Astrocyte (in vitro differentiated cells and primary cell): Measurements from ENCODE around the gene HSPG2.

Source experiments
- EZH2 ChIP-seq: IDR thresholded peaks from 2 replicates; pipeline ENCODE4 v1.6.1; 2012; ENCODE audit warnings: mild to moderate bottlenecking, low read length, inconsistent platforms; ENCODE audit not compliant: insufficient read depth
- TF ChIP-seq, protein P1 (sequence below): IDR thresholded peaks from 2 replicates; pipeline ENCODE4 v1.5.1; 2011; ENCODE audit warnings: low read depth, mild to moderate bottlenecking, inconsistent platforms, low read length, moderate library complexity; ENCODE audit not compliant: insufficient read depth

DNA sequence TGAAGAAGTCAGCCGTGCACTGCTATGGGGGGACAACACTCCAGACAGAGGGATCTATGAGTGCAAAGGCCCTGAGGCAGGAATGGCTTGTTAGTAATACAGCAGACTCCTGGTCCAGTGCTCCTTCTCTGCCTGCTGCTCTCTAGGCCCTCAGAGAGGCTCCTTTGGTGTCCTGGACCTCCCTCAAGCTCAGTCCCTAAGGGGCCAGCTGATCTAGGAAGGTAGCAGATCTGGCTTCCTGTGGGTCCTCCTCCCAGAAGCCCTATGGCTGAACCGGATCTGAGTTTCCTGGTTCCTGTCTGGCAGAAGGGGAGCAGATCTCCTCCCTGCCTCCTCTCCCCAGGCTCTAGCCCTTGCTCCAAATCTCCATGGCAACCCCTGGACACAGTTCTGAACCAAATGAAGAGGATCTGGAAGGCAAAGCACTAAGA lies 125.2 kb downstream of the HSPG2 start, which contains the start of gene LDLRAD2:
- TF ChIP-seq, protein P1, sequence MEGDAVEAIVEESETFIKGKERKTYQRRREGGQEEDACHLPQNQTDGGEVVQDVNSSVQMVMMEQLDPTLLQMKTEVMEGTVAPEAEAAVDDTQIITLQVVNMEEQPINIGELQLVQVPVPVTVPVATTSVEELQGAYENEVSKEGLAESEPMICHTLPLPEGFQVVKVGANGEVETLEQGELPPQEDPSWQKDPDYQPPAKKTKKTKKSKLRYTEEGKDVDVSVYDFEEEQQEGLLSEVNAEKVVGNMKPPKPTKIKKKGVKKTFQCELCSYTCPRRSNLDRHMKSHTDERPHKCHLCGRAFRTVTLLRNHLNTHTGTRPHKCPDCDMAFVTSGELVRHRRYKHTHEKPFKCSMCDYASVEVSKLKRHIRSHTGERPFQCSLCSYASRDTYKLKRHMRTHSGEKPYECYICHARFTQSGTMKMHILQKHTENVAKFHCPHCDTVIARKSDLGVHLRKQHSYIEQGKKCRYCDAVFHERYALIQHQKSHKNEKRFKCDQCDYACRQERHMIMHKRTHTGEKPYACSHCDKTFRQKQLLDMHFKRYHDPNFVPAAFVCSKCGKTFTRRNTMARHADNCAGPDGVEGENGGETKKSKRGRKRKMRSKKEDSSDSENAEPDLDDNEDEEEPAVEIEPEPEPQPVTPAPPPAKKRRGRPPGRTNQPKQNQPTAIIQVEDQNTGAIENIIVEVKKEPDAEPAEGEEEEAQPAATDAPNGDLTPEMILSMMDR, result no peak
- TF ChIP-seq EZH2, result no peak
